SK-N-SH treated with all-trans-retinoic acid at 6 μM for 48 hours (cell line): ENCODE data around the gene CRIP2.

Source experiments
- ATAC-seq: fragments of 200-7000 bp; cut with Tn5 transposase; 3 replicates; pipeline ENCODE4 v1.9.1; 2020; ENCODE audit warnings: mild to moderate bottlenecking, moderate library complexity
- ARNTL ChIP-seq: fragments of 450-650 bp; formaldehyde crosslinking; IDR thresholded peaks from 2 replicates; pipeline ENCODE4 v1.5.0; 2020; ENCODE audit warnings: low read depth, mild to moderate bottlenecking, moderate library complexity, borderline replicate concordance
- BACH2 ChIP-seq: fragments of 250-450 bp; sonication (Bioruptor Pico); IDR thresholded peaks from 2 replicates; pipeline ENCODE4 v1.9.0; 2021; ENCODE audit warnings: mild to moderate bottlenecking, borderline replicate concordance
- CREB5 ChIP-seq: fragments of 250-450 bp; sonication (Bioruptor Pico); IDR thresholded peaks from 2 replicates; pipeline ENCODE4 v1.5.1; 2020; ENCODE audit warnings: low read depth, mild to moderate bottlenecking, moderate library complexity
- ESRRG ChIP-seq: fragments of 250-450 bp; sonication (Bioruptor Pico); IDR thresholded peaks from 2 replicates; pipeline ENCODE4 v1.6.1; 2021; ENCODE audit warnings: mild to moderate bottlenecking
- GLIS3 ChIP-seq: fragments of 250-450 bp; sonication (Bioruptor Pico); IDR thresholded peaks from 2 replicates; pipeline ENCODE4 v1.5.0; 2020; ENCODE audit warnings: mild to moderate bottlenecking, moderate library complexity
- ISL1 ChIP-seq: fragments of 250-450 bp; sonication (Bioruptor Pico); IDR thresholded peaks from 2 replicates; pipeline ENCODE4 v2.1.2; 2022; ENCODE audit warnings: mild to moderate bottlenecking, moderate library complexity
- OSR1 ChIP-seq: fragments of 250-450 bp; sonication (Bioruptor Pico); IDR thresholded peaks from 2 replicates; pipeline ENCODE4 v1.8.0; 2022; ENCODE audit warnings: moderate library complexity, mild to moderate bottlenecking, inconsistent platforms
- PATZ1 ChIP-seq: fragments of 250-450 bp; sonication (Bioruptor Pico); IDR thresholded peaks from 2 replicates; pipeline ENCODE4 v1.8.0; 2020; ENCODE audit warnings: mild to moderate bottlenecking, moderate library complexity, borderline replicate concordance
- POU6F1 ChIP-seq: fragments of 250-450 bp; sonication (Bioruptor Pico); IDR thresholded peaks from 2 replicates; pipeline ENCODE4 v1.8.0; 2021; ENCODE audit warnings: low read depth, mild to moderate bottlenecking, moderate library complexity, borderline replicate concordance
- PPARA ChIP-seq: fragments of 250-450 bp; sonication (Bioruptor Pico); IDR thresholded peaks from 2 replicates; pipeline ENCODE4 v1.5.0; 2020; ENCODE audit warnings: mild to moderate bottlenecking, borderline replicate concordance
- SNAI2 ChIP-seq: fragments of 250-450 bp; sonication (Bioruptor Pico); IDR thresholded peaks from 2 replicates; pipeline ENCODE4 v1.5.0; 2020; ENCODE audit warnings: mild to moderate bottlenecking, moderate library complexity
- TCF4 ChIP-seq: fragments of 250-450 bp; sonication (Bioruptor Pico); IDR thresholded peaks from 2 replicates; pipeline ENCODE4 v1.8.0; 2021; ENCODE audit warnings: mild to moderate bottlenecking, moderate library complexity, borderline replicate concordance
- TOX ChIP-seq: fragments of 250-450 bp; sonication (Bioruptor Pico); IDR thresholded peaks from 2 replicates; pipeline ENCODE4 v1.8.0; 2021; ENCODE audit warnings: mild to moderate bottlenecking, moderate library complexity, borderline replicate concordance
- TSHZ2 ChIP-seq: fragments of 250-450 bp; sonication (Bioruptor Pico); IDR thresholded peaks from 2 replicates; pipeline ENCODE4 v1.5.0; 2020; ENCODE audit warnings: mild to moderate bottlenecking, moderate library complexity
- ZC3H10 ChIP-seq: fragments of 250-450 bp; sonication (Bioruptor Pico); IDR thresholded peaks from 2 replicates; pipeline ENCODE4 v1.5.1; 2021; ENCODE audit warnings: mild to moderate bottlenecking, moderate library complexity
- ZFP3 ChIP-seq: fragments of 250-450 bp; sonication (Bioruptor Pico); IDR thresholded peaks from 2 replicates; pipeline ENCODE4 v1.5.0; 2020; ENCODE audit warnings: mild to moderate bottlenecking, moderate library complexity
- ZFP30 ChIP-seq: fragments of 450-650 bp; formaldehyde crosslinking; IDR thresholded peaks from 2 replicates; pipeline ENCODE4 v1.5.0; 2022; ENCODE audit warnings: mild to moderate bottlenecking, moderate library complexity
- ZNF565 ChIP-seq: fragments of 450-650 bp; formaldehyde crosslinking; conservative IDR thresholded peaks from 2 replicates; pipeline ENCODE4 v1.5.0; 2020; ENCODE audit warnings: low read depth, mild to moderate bottlenecking, moderate library complexity
- ZNF70 ChIP-seq: fragments of 450-650 bp; formaldehyde crosslinking; IDR thresholded peaks from 2 replicates; pipeline ENCODE4 v1.5.0; 2020; ENCODE audit warnings: mild to moderate bottlenecking, moderate library complexity
- ZNF8 ChIP-seq: fragments of 450-650 bp; formaldehyde crosslinking; IDR thresholded peaks from 2 replicates; pipeline ENCODE4 v1.5.0; 2020; ENCODE audit warnings: mild to moderate bottlenecking, moderate library complexity

The CRIP2 gene

GRCh38 chr14:105481886-105482457 is 7.4 kb downstream of the CRIP2 start:
- peak; percentile 47 for ATAC-seq
- no peak for TF ChIP-seq TSHZ2
- no peak for TF ChIP-seq ZFP3 (CRISPR knock-in tag)
- TF ChIP-seq OSR1 (CRISPR knock-in tag), result no peak
- no peak for TF ChIP-seq ZNF70 (CRISPR knock-in tag)
- TF ChIP-seq PPARA, result no peak
- no peak for TF ChIP-seq ZNF565 (CRISPR knock-in tag)
- TF ChIP-seq BACH2 (CRISPR knock-in tag), result no peak
- TF ChIP-seq ZC3H10 (CRISPR knock-in tag), result no peak
- TF ChIP-seq TCF4, result no peak
- no peak for TF ChIP-seq SNAI2 (CRISPR knock-in tag)
- no peak for TF ChIP-seq ZNF8
- no peak for TF ChIP-seq TOX (CRISPR knock-in tag)
- no peak; the same call in 1 of the 2 replicates for TF ChIP-seq GLIS3 (CRISPR knock-in tag)
- TF ChIP-seq ISL1 (CRISPR knock-in tag), result no peak
- TF ChIP-seq PATZ1 (CRISPR knock-in tag), result no peak; the same call in 1 of the 2 replicates

GRCh38 chr14:105482486-105483110 is 8.0 kb downstream of the CRIP2 start:
- no peak for ATAC-seq
- TF ChIP-seq CREB5 (CRISPR knock-in tag) (no peak), ZC3H10 (CRISPR knock-in tag) (no peak), ZFP3 (CRISPR knock-in tag) (no peak), PPARA (no peak), ZNF8 (no peak), ZNF565 (CRISPR knock-in tag) (no peak), TSHZ2 (no peak), GLIS3 (CRISPR knock-in tag) (no peak), ESRRG (CRISPR knock-in tag) (no peak), ISL1 (CRISPR knock-in tag) (no peak)

- ATAC-seq, result no peak
- TF ChIP-seq ESRRG (CRISPR knock-in tag) (no peak), OSR1 (CRISPR knock-in tag) (no peak), ZFP30 (CRISPR knock-in tag) (no peak), SNAI2 (CRISPR knock-in tag) (no peak), TSHZ2 (no peak), ARNTL (no peak), CREB5 (CRISPR knock-in tag) (no peak), ZNF565 (CRISPR knock-in tag) (no peak), POU6F1 (CRISPR knock-in tag) (no peak)
Observed at GRCh38 chr14:105483300-105484068, 8.9 kb downstream of the CRIP2 start.
